Breast epithelium (tissue), 4 donors: ENCODE data around the gene GOSR1. TPM values are rescaled to one million over a fixed set of nuclear protein-coding genes. Genes with fewer than 3 reads are reported as not detected.
"Not testable (repeated sequence)": the region's sequence is repeated elsewhere in the genome, so short reads cannot be mapped to it uniquely, and the experiment has no call there.

ENCODE experiments used
- DNase-seq, 2 donors: peaks; one replicate each; pipeline ENCODE4 v3.0.0-alpha.2; 2019; ENCODE audit warnings: low spot score in 2 of 2
- H3K27ac ChIP-seq, 2 donors: fragments of 200-600 bp; sonication (generic) in 1 of 2; one replicate each; pipeline ENCODE4 v1.5.1; 2016 to 2019; ENCODE audit warnings: mild to moderate bottlenecking in 1 of 2
- H3K27me3 ChIP-seq, 2 donors: fragments of 200-600 bp; sonication (generic) in 1 of 2; one replicate each; pipeline versions ENCODE4 v1.5.1 to v1.6.0; 2017 to 2019; ENCODE audit warnings: control low read depth in 1 of 2, mild to moderate bottlenecking in 1 of 2
- H3K36me3 ChIP-seq: fragments of 200-600 bp; one replicate; pipeline ENCODE4 v1.5.1; 2019
- H3K4me1 ChIP-seq, 2 donors: fragments of 200-600 bp; sonication (generic); one replicate each; pipeline ENCODE4 v1.5.1; 2016 to 2019; ENCODE audit warnings: control low read depth in 1 of 2
- H3K4me3 ChIP-seq, 3 donors: fragments of 200-600 bp; sonication (generic); 1 replicate in 2 of 3; 2 replicates in 1 of 3; pipeline ENCODE4 v1.5.1; 2016 to 2019; ENCODE audit warnings: mild to moderate bottlenecking in 3 of 3, moderate library complexity in 2 of 3
- H3K9me3 ChIP-seq, 2 donors: fragments of 200-600 bp; sonication (generic) in 1 of 2; one replicate each; pipeline ENCODE4 v1.5.1; 2016 to 2019; ENCODE audit warnings: control low read depth in 1 of 2
- POLR2A ChIP-seq: fragments of 450-650 bp; IDR thresholded peaks from one replicate; pipeline ENCODE4 v1.6.1; 2016; ENCODE audit warnings: antibody characterized with exemption, mild to moderate bottlenecking, moderate library complexity
- POLR2AphosphoS5 ChIP-seq, 3 donors: sonication (generic); formaldehyde crosslinking; IDR thresholded peaks; one replicate each; pipeline ENCODE4 v1.6.1; 2017; ENCODE audit warnings: antibody characterized with exemption in 3 of 3
- intact Hi-C: fragments of 100-400 bp; cut with DNase I; formaldehyde crosslinking; loops from one replicate; pipeline ENCODE4 v1.15.1; 2023; ENCODE audit warnings: low total_unique reads
- total RNA-seq, 3 donors: library from RNA; depleted of rRNA; stranded (reverse); fragments of >200 nt; gene quantifications; one replicate each; pipeline ENCODE4 v1.1.0, GENCODE V29; 2016
- TF ChIP-seq, protein P1 (sequence below), 3 donors: fragments of 450-650 bp; IDR thresholded peaks; one replicate each; pipeline ENCODE4 v1.5.1; 2016 to 2017; ENCODE audit warnings: antibody characterized with exemption in 3 of 3, mild to moderate bottlenecking in 3 of 3, moderate library complexity in 3 of 3

Gene GOSR1
- total RNA-seq, 3 donors from 2014 or later = 32.1 to 70.8 (median 45.8) TPM

DNA sequence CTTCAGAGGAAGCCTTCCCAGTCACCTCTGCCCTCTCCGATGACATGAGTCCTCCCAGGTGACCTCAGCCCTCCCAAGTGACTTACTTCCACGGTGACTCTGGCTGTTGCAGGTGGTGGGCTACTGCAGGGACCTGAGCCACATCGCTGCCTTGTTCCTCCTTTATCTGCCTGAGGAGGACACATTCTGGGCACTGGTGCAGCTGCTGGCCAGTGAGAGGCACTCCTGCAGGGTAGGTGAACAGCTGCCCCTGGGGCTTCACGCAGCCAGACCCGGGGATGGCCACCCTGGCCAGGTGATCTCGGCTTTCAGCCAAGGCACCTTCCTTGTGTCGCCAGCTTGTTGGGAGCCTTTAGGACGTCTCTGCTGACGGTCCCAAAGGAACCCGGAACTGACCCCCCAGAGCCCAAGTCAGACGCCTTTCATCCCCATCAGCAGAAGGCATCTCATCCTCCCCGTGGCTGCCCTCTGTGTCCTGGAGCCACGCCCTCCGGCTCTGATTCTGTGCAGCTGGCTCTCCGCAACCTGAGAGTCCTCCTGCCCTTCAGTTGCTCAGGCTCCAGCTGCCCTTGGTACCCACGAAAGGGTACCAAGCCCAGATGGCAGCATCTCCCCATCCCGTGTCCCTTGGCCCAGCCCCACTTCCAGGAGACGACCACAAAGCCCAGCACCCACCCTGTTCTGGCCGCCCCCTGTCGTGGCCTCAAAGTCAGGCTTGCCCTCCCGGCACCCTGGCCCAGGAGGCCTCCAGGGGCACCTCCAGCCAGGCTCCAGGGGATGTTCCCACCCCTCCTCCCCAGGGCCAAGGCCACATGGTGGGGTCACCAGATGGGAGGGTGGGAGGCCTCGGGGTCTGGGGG is 81.7 kb downstream of the GOSR1 start:
- no peak for TF ChIP-seq POLR2AphosphoS5 (IDR thresholded peaks at IDR 0.05)
- no peaks in the 10 kb centered on the region for H3K4me1 ChIP-seq

GRCh38 chr17:30559656-30560055 is 82.4 kb downstream of the GOSR1 start:
- H3K4me3 ChIP-seq = no peak overlapping the region
- H3K27ac ChIP-seq = no peak overlapping the region
- H3K36me3 ChIP-seq = no peaks in the 10 kb centered on the region
- TF ChIP-seq POLR2A = no peak
- TF ChIP-seq POLR2AphosphoS5 (IDR thresholded peaks at IDR 0.05) = no peak
- TF ChIP-seq, protein P1, sequence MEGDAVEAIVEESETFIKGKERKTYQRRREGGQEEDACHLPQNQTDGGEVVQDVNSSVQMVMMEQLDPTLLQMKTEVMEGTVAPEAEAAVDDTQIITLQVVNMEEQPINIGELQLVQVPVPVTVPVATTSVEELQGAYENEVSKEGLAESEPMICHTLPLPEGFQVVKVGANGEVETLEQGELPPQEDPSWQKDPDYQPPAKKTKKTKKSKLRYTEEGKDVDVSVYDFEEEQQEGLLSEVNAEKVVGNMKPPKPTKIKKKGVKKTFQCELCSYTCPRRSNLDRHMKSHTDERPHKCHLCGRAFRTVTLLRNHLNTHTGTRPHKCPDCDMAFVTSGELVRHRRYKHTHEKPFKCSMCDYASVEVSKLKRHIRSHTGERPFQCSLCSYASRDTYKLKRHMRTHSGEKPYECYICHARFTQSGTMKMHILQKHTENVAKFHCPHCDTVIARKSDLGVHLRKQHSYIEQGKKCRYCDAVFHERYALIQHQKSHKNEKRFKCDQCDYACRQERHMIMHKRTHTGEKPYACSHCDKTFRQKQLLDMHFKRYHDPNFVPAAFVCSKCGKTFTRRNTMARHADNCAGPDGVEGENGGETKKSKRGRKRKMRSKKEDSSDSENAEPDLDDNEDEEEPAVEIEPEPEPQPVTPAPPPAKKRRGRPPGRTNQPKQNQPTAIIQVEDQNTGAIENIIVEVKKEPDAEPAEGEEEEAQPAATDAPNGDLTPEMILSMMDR (IDR thresholded peaks at IDR 0.05) = no peak
- intact Hi-C loops = no loop called here
- H3K4me1 ChIP-seq = no peaks in the 10 kb centered on the region
- no peaks in the 10 kb centered on the region for H3K27me3 ChIP-seq
- DNase-seq = peak in 1 of 2 donors; percentile 33
- H3K9me3 ChIP-seq = no peaks in the 10 kb centered on the region

More for the DNA sequence above, 81.7 kb downstream of the GOSR1 start:
- Histone ChIP-seq H3K27me3 (no peaks in the 10 kb centered on the region), H3K36me3 (no peaks in the 10 kb centered on the region), H3K27ac (no peak overlapping the region), H3K4me3 (no peak overlapping the region), H3K9me3 (no peaks in the 10 kb centered on the region)
- intact Hi-C loops = no loop called here
- DNase-seq = peak in 1 of 2 donors; percentile 49

DNA sequence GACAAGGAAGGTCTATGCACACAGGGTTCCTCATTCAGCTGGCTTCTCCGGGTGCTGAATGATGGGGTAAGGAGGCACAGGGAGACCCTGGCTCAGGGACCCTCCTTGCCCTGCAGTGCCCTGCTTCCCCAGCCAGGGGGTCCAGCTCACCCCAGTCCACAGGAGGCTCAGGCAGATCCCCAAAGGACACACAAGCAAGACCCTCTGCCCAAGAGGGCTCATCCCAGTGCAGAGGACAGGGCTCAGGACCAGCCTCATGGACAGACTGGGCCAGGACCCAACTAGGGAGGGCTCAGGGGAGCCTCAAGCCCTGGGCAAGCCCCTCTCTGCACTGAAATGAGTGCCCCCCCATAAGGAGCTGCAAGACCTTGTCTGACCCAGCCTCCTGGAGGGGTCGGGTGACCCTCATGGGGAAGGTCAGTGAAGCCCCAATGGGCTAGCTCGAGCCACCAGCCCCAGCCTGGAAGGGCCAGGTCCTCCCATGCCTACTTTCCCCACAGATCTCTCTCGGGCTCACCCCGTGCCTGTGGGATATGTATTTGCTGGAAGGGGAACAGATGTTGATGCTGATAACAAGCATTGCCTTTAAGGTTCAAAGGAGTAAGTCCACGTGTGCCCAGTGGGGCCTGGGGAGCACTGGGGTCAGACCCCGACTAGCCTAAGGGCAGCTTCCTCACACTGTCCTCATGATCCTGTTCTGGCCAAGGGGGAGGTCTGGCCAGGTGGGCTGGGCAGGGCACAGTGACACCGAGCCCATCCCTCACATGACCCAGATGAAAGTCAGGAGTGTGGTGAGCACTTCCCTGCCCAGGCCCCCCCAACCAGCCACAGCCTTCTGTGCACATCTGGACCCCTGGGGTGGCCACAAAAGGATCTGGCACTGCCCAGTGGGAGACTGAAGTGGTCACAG is 83.2 kb downstream of the GOSR1 start:
- H3K36me3 ChIP-seq, intact Hi-C loops, H3K27me3 ChIP-seq, H3K4me1 ChIP-seq, DNase-seq, H3K27ac ChIP-seq, H3K4me3 ChIP-seq, H3K9me3 ChIP-seq: not testable (repeated sequence)

DNA sequence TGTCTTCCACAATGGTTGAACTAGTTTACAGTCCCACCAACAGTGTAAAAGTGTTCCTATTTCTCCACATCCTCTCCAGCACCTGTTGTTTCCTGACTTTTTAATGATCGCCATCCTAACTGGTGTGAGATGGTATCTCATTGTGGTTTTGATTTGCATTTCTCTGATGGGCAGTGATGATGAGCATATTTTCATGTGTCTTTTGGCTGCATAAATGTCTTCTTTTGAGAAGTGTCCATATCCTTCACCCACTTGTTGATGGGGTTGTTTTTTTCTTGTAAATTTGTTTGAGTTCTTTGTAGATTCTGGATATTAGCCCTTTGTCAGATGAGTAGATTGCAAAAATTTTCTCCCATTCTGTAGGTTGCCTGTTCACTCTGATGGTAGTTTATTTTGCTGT is 84.6 kb downstream of the GOSR1 start:
- DNase-seq, intact Hi-C loops, H3K36me3 ChIP-seq, H3K27ac ChIP-seq, H3K4me1 ChIP-seq, H3K27me3 ChIP-seq, H3K4me3 ChIP-seq, H3K9me3 ChIP-seq: not testable (repeated sequence)

DNA sequence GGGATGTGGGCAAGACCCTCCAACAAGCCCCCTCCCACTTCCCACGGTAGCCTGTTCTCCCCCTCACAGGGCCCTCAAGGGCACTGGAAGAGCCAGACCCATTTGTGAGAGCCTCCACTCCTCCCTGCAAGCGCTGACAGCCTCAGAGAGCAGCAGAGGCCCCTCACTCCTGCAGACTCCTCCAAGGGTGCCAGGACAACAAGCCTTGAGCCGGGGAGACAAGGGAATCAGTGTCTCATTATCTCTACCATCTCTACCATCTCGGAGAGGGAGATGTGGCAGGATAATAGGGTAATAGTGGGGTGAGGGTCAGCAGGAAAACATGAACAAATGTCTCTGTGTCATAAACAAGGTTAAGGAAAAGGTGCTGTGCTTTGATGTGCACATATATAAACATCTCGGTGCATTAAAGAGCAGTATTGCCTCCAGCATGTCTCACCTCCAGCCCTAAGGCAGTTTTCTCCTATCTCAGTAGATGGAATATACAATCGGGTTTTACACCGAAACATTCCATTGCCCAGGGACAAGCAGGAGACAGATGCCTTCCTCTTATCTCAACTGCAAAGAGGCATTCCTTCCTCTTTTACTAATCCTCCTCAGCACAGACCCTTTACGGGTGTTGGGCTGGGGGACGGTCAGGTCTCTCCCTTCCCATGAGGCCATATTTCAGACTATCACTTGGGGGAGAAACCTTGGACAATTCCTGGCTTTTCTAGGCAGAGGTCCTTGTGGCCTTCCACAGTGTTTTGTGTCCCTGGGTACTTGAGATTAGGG is 86.1 kb downstream of the GOSR1 start:
- H3K9me3 ChIP-seq, H3K27me3 ChIP-seq, H3K4me3 ChIP-seq, DNase-seq, H3K36me3 ChIP-seq, H3K27ac ChIP-seq, intact Hi-C loops, H3K4me1 ChIP-seq: not testable (repeated sequence)

DNA sequence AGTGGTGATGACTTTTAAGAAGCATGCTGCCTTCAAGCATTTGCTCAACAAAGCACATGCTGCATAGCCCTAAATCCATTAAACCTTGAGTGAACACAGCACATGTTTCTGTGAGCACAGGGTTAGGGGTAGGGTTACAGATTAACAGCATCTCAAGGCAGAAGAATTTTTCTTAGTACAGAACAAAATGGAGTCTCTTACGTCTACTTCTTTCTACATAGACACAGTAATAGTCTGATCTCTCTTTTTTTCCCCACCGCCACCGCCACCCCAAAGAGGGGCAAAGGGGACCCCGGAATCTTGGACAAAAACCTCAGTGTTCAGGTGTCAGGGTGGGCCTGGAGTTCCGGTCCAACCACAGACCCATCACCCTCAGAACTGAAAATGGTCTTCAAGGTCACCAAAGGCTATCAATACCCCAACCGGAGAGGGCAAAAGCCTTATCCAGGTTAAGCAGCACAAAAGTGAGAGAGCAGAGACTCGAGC is 86.7 kb downstream of the GOSR1 start:
- intact Hi-C loops, H3K4me1 ChIP-seq, H3K27ac ChIP-seq, H3K36me3 ChIP-seq, DNase-seq, H3K27me3 ChIP-seq, H3K4me3 ChIP-seq, H3K9me3 ChIP-seq: not testable (repeated sequence)

GRCh38 chr17:30564422-30565072 is 87.3 kb downstream of the GOSR1 start:
- H3K4me1 ChIP-seq, H3K4me3 ChIP-seq, intact Hi-C loops, DNase-seq, H3K9me3 ChIP-seq, H3K27me3 ChIP-seq, H3K27ac ChIP-seq, H3K36me3 ChIP-seq: not testable (repeated sequence)
